AG09309 (cell line): Measurements from ENCODE around the gene DCHS2.

Experiments
- DNase-seq: peaks from one replicate; pipeline ENCODE4 v3.0.0-alpha.2; 2010; ENCODE audit warnings: low read depth
- H3K4me3 ChIP-seq: 2 replicates; pipeline ENCODE4 v1.5.1; 2011; ENCODE audit warnings: mild to moderate bottlenecking, low read depth, low read length, moderate library complexity; ENCODE audit not compliant: control insufficient read depth
- CTCF ChIP-seq: IDR thresholded peaks from 2 replicates; pipeline ENCODE4 v1.5.1; 2011; ENCODE audit warnings: mild to moderate bottlenecking, low read depth, low read length, inconsistent platforms; ENCODE audit not compliant: insufficient read depth, control insufficient read depth; ENCODE audit errors: missing control alignments

The DCHS2 gene

GRCh38 chr4:154364066-154364845 is 127.3 kb downstream of the DCHS2 start:
- H3K4me3 ChIP-seq = no peak overlapping the region
- TF ChIP-seq CTCF = no peak
- no peak for DNase-seq

GRCh38 chr4:154361450-154361849 is 130.1 kb downstream of the DCHS2 start:
- H3K4me3 ChIP-seq = no peak overlapping the region
- TF ChIP-seq CTCF = no peak

GRCh38 chr4:154360491-154360890 is 131.1 kb downstream of the DCHS2 start:
- DNase-seq = no peak
- H3K4me3 ChIP-seq = no peak overlapping the region
- TF ChIP-seq CTCF = no peak

More at GRCh38 chr4:154361450-154361849, 130.1 kb downstream of the DCHS2 start:
- no peak for DNase-seq

- no peak for TF ChIP-seq CTCF
- H3K4me3 ChIP-seq = no peak overlapping the region
- no peak for DNase-seq
These were observed 136.7 kb downstream of the DCHS2 start for GRCh38 chr4:154354883-154355282.

GRCh38 chr4:154349829-154350228 is 141.8 kb downstream of the DCHS2 start:
- DNase-seq = no peak
- H3K4me3 ChIP-seq = no peak overlapping the region
- TF ChIP-seq CTCF = peak; percentile 37

- peak; percentile 10 for TF ChIP-seq CTCF
- no peak for DNase-seq
- H3K4me3 ChIP-seq = no peak overlapping the region
These were observed 142.9 kb downstream of the DCHS2 start for GRCh38 chr4:154348657-154349056.

- no peak for TF ChIP-seq CTCF
- H3K4me3 ChIP-seq = no peak overlapping the region
- no peak for DNase-seq
These were observed 146.2 kb downstream of the DCHS2 start for GRCh38 chr4:154345359-154345758.
